Adrenal gland (tissue), 5 donors: Measurements from ENCODE around the gene FGGY.

ENCODE experiments used
- POLR2A ChIP-seq, 2 donors: fragments of 450-650 bp; IDR thresholded peaks; one replicate each; pipeline ENCODE4 v1.6.1; 2017; ENCODE audit warnings: antibody characterized with exemption in 2 of 2, mild to moderate bottlenecking in 2 of 2, moderate library complexity in 1 of 2
- TF ChIP-seq, protein P1 (sequence below), 6 experiments: fragments of 450-650 bp in 4 of 6; fragments of 200-600 bp in 2 of 6; sonication (generic) in 1 of 6; IDR thresholded peaks; 1 replicate in 5 of 6; 2 replicates in 1 of 6; pipeline versions ENCODE4 v1.5.1 to v1.8.0; 2016 to 2021; ENCODE audit warnings: antibody characterized with exemption in 6 of 6, mild to moderate bottlenecking in 2 of 6, moderate library complexity in 1 of 6
- donor health status: DM: no; HTN: no; CAD: no.

DNA sequence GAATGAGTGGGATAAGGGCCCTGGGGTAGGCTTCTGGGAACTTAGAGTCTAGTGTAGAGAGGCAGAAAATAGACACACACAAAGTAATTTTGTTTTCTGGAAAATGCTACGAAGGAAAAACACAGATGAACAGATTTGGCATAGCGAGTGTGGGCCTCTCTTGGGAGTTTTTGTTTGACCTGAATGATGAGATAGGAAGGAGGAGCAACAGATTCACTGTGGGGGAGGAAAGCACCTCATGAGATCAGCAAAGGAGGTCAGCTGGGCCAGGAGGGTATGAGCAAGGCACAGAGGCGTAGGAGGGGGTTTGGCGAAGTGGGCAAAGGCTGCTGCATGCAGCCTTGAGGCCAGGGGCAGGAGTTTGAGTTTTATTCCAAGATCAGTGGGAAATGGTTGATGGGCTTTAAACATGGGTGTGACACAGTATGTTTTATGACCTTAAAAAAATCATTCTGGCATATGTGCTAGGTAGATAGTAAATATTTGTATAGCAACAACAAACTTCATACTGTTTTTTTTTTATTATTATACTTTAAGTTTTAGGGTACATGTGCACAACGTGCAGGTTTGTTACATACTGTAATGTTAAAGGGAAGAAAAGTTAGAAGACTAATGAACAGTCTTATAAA lies 57.9 kb downstream of the FGGY start:
- TF ChIP-seq POLR2A (IDR thresholded peaks at IDR 0.05), result peak in 1 of 2 donors; percentile 60
- TF ChIP-seq, protein P1, sequence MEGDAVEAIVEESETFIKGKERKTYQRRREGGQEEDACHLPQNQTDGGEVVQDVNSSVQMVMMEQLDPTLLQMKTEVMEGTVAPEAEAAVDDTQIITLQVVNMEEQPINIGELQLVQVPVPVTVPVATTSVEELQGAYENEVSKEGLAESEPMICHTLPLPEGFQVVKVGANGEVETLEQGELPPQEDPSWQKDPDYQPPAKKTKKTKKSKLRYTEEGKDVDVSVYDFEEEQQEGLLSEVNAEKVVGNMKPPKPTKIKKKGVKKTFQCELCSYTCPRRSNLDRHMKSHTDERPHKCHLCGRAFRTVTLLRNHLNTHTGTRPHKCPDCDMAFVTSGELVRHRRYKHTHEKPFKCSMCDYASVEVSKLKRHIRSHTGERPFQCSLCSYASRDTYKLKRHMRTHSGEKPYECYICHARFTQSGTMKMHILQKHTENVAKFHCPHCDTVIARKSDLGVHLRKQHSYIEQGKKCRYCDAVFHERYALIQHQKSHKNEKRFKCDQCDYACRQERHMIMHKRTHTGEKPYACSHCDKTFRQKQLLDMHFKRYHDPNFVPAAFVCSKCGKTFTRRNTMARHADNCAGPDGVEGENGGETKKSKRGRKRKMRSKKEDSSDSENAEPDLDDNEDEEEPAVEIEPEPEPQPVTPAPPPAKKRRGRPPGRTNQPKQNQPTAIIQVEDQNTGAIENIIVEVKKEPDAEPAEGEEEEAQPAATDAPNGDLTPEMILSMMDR (IDR thresholded peaks at IDR 0.05), result no peak
